ENCODE results near the gene CASZ1.

Gene CASZ1

GRCh38 chr1:10682449-10683309, 113.8 kb downstream of the CASZ1 start:
- no peak for DNase-seq

- DNase-seq = no peak
Observed at GRCh38 chr1:10682108-10682445, 114.4 kb downstream of the CASZ1 start.

GRCh38 chr1:10681296-10682107, 114.9 kb downstream of the CASZ1 start:
- no peak for DNase-seq

- no peak for DNase-seq
Observed at GRCh38 chr1:10680487-10680886, 116.0 kb downstream of the CASZ1 start.

GRCh38 chr1:10679496-10680220, 116.8 kb downstream of the CASZ1 start:
- no peak for DNase-seq

GRCh38 chr1:10678852-10679251, 117.6 kb downstream of the CASZ1 start:
- DNase-seq = no peak

GRCh38 chr1:10678402-10678801, 118.0 kb downstream of the CASZ1 start:
- no peak for DNase-seq

- DNase-seq = no peak
Observed at GRCh38 chr1:10677491-10678391, 118.7 kb downstream of the CASZ1 start.

- DNase-seq = no peak
Observed at GRCh38 chr1:10676963-10677362, 119.5 kb downstream of the CASZ1 start.

GRCh38 chr1:10675813-10676212, 120.6 kb downstream of the CASZ1 start:
- DNase-seq = no peak

- DNase-seq = no peak
Observed at GRCh38 chr1:10674700-10675609, 121.5 kb downstream of the CASZ1 start.

- DNase-seq = no peak
Observed at GRCh38 chr1:10674222-10674621, 122.2 kb downstream of the CASZ1 start.

- no peak for DNase-seq
Observed at GRCh38 chr1:10673109-10673711, 123.2 kb downstream of the CASZ1 start.

GRCh38 chr1:10672343-10673050, 123.9 kb downstream of the CASZ1 start:
- no peak for DNase-seq

- no peak for DNase-seq
Observed at GRCh38 chr1:10671622-10672342, 124.7 kb downstream of the CASZ1 start.

- DNase-seq = no peak
Observed at GRCh38 chr1:10671090-10671489, 125.4 kb downstream of the CASZ1 start.

- no peak for DNase-seq
Observed at GRCh38 chr1:10670190-10670589, 126.3 kb downstream of the CASZ1 start.

- DNase-seq = no peak
Observed at GRCh38 chr1:10669570-10669969, 126.9 kb downstream of the CASZ1 start.
